HUES6 (cell line): ENCODE results near the gene UQCRC1.

ENCODE experiments used
- H3K27ac ChIP-seq: 2 replicates; pipeline ENCODE4 v1.7.0; 2013; ENCODE audit warnings: low read depth, mild to moderate bottlenecking, low read length, inconsistent platforms
- H3K27me3 ChIP-seq: 2 replicates; pipeline ENCODE4 v1.6.1; 2013; ENCODE audit warnings: low read length; ENCODE audit not compliant: control insufficient read depth, insufficient read depth
- H3K36me3 ChIP-seq: 2 replicates; pipeline ENCODE4 v1.6.1; 2013; ENCODE audit warnings: low read length; ENCODE audit not compliant: control insufficient read depth, insufficient read depth
- H3K4me1 ChIP-seq: 2 replicates; pipeline ENCODE4 v1.6.1; 2013; ENCODE audit warnings: low read length; ENCODE audit not compliant: control insufficient read depth, insufficient read depth
- H3K4me3 ChIP-seq: 2 replicates; pipeline ENCODE4 v1.5.1; 2013; ENCODE audit warnings: low read depth, low read length
- H3K9ac ChIP-seq: one replicate; pipeline ENCODE4 v1.6.1; 2013; ENCODE audit warnings: mild to moderate bottlenecking, low read length
- H3K9me3 ChIP-seq: 2 replicates; pipeline ENCODE4 v1.6.1; 2013; ENCODE audit warnings: low read depth, low read length; ENCODE audit not compliant: control insufficient read depth, insufficient read depth

UQCRC1 gene

GRCh38 chr3:48617559-48617958 is 8.1 kb upstream of the UQCRC1 start:
- Histone ChIP-seq H3K4me1 (no peaks in the 10 kb centered on the region), H3K27ac (no peak overlapping the region), H3K9me3 (peaks cover 24% of the 10 kb centered on the region)

GRCh38 chr3:48614044-48614443 is 4.6 kb upstream of the UQCRC1 start:
- Histone ChIP-seq H3K4me3 (no peak overlapping the region), H3K36me3 (no peaks in the 10 kb centered on the region; the same call in 1 of the 2 replicates), H3K9me3 (peaks cover 24% of the 10 kb centered on the region), H3K4me1 (no peaks in the 10 kb centered on the region), H3K27ac (no peak overlapping the region), H3K9ac (no peak overlapping the region), H3K27me3 (no peaks in the 10 kb centered on the region; the same call in 1 of the 2 replicates)

More at GRCh38 chr3:48617559-48617958, 8.1 kb upstream of the UQCRC1 start:
- no peak overlapping the region for H3K4me3 ChIP-seq
- no peaks in the 10 kb centered on the region for H3K27me3 ChIP-seq
- H3K9ac ChIP-seq = no peak overlapping the region
- H3K36me3 ChIP-seq = peaks cover 14% of the 10 kb centered on the region

GRCh38 chr3:48612309-48612708 is 2.9 kb upstream of the UQCRC1 start:
- no peak overlapping the region for H3K9ac ChIP-seq
- H3K9me3 ChIP-seq = peaks cover 10% of the 10 kb centered on the region
- no peak overlapping the region for H3K4me3 ChIP-seq
- H3K36me3 ChIP-seq = peaks cover 10% of the 10 kb centered on the region
- no peak overlapping the region for H3K27ac ChIP-seq
- H3K4me1 ChIP-seq = 0 out of 2 replicates have a peak, but pooled peaks cover 5% of the 10 kb centered on the region
- no peaks in the 10 kb centered on the region; the same call in 1 of the 2 replicates for H3K27me3 ChIP-seq

DNA sequence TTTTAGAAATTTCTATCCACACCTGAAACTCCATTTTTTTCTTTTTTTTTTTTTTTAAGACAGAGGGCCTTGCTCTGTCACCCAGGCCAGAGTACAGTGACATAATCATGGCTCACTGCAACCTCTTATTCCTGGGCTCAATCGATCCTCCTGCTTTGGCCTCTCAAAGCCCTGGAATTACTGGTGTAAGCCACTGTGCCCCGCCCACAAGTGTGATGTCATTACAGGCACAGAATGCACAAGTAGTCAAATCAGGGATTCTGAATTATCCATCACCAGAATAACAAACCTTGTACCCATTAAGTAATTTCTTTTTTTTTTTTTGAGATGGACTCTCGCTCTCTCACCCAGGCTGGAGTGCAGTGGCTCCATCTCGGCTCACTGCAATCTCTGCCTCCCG is 1.9 kb downstream of the UQCRC1 start:
- Histone ChIP-seq H3K4me1 (0 out of 2 replicates have a peak, but pooled peaks cover 5% of the 10 kb centered on the region), H3K9me3 (no peaks in the 10 kb centered on the region), H3K9ac (no peak overlapping the region), H3K27ac (no peak overlapping the region), H3K27me3 (no peaks in the 10 kb centered on the region; the same call in 1 of the 2 replicates), H3K4me3 (no peak overlapping the region), H3K36me3 (peaks cover 48% of the 10 kb centered on the region)

- H3K4me3 ChIP-seq = no peak overlapping the region
- H3K9me3 ChIP-seq = no peaks in the 10 kb centered on the region
- no peaks in the 10 kb centered on the region for H3K27me3 ChIP-seq
- peaks cover 26% of the 10 kb centered on the region; the same call in 1 of the 2 replicates for H3K4me1 ChIP-seq
- H3K36me3 ChIP-seq = peaks cover 95% of the 10 kb centered on the region
- H3K27ac ChIP-seq = no peak overlapping the region
- no peak overlapping the region for H3K9ac ChIP-seq
Observed at GRCh38 chr3:48601622-48601994, 7.8 kb downstream of the UQCRC1 start.

DNA sequence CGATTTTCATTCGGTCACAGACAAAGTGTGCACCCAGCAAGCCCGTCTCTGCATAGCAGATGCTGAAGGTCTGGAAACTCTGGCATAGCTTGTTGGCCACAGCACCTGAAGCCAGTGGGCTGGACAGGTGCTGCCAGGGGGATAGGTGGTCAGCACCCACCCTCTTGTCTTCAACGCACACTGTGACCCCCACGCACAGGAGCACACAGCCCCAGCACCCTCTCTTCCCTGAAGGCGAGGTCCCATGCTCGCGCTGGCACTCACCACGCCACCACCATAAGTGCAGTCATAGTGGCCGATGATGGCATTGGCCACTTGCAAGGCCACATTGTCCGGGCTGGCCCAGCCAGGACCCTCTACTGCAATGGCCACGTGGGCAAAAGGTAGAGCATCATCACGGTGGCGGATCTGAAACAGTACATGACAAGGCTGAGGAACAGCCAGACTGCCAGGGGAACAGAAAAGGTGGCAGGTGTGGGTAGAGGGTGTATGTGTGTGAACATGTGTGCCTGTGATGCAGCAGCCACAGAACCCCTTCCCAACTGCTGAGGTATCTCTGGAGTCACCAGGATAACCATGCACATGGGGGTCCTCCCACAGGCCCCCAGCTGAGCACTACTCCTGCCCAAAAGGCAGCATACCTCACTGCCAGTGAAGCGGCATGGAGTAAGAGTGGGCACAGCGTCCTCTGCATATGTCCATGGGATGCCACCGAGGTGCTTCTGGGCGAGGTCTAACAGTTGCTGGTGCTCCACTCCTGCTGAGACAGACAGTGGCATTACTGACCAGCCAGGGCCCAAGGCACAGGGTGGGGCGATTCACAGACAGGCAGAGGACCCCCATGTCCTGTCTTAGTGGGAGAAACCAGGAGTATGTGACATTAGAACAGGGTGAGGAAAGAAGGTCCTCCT is 8.5 kb downstream of the UQCRC1 start:
- peaks cover 32% of the 10 kb centered on the region for H3K4me1 ChIP-seq
- H3K27me3 ChIP-seq = no peaks in the 10 kb centered on the region
- no peaks in the 10 kb centered on the region for H3K9me3 ChIP-seq
- H3K9ac ChIP-seq = no peak overlapping the region
- H3K4me3 ChIP-seq = no peak overlapping the region
- H3K36me3 ChIP-seq = peaks cover 92% of the 10 kb centered on the region
- H3K27ac ChIP-seq = no peak overlapping the region

- peaks cover 1% of the 10 kb centered on the region; the same call in 1 of the 2 replicates for H3K27me3 ChIP-seq
- peaks cover 79% of the 10 kb centered on the region for H3K36me3 ChIP-seq
- no peak overlapping the region for H3K4me3 ChIP-seq
- peaks cover 40% of the 10 kb centered on the region for H3K4me1 ChIP-seq
- no peak overlapping the region for H3K9ac ChIP-seq
- no peaks in the 10 kb centered on the region for H3K9me3 ChIP-seq
- no peak overlapping the region for H3K27ac ChIP-seq
Observed at GRCh38 chr3:48599509-48600285, 9.7 kb downstream of the UQCRC1 start.

DNA sequence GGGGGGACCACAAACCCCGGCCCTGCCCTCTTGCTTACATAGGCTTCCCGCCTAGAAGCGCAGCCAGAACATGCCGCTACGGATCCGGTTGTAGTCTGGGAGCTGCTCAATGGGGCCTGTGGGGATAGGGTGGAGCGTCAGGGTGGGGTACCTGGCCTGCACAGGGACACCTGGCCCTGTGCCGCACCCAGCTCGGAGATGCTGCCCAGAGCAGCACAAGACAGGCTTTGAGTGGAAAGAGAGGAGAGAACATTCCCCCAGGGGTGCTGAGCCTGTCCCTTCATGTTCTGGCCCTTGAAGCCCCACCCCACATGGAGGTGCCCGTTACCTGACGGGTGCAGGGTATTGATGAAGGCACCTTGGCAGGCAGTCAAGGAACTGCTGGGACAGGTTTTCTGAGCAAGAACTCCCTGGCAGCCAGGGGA is 10.4 kb downstream of the UQCRC1 start:
- peaks cover 46% of the 10 kb centered on the region for H3K4me1 ChIP-seq
- H3K4me3 ChIP-seq = no peak overlapping the region
- no peaks in the 10 kb centered on the region for H3K9me3 ChIP-seq
- H3K36me3 ChIP-seq = peaks cover 73% of the 10 kb centered on the region
- H3K27ac ChIP-seq = peak overlapping the region; percentile 68; the same call in 1 of the 2 replicates
- H3K27me3 ChIP-seq = peaks cover 7% of the 10 kb centered on the region; the same call in 1 of the 2 replicates
- peak overlapping the region; percentile 29 for H3K9ac ChIP-seq

- Histone ChIP-seq H3K36me3 (peaks cover 68% of the 10 kb centered on the region), H3K9ac (peak overlapping the region; percentile 29), H3K27ac (peak overlapping the region; percentile 68; the same call in 1 of the 2 replicates), H3K4me3 (no peak overlapping the region), H3K9me3 (no peaks in the 10 kb centered on the region), H3K27me3 (peaks cover 7% of the 10 kb centered on the region; the same call in 1 of the 2 replicates), H3K4me1 (peaks cover 48% of the 10 kb centered on the region)
Observed at GRCh38 chr3:48598323-48599076, 10.9 kb downstream of the UQCRC1 start.

DNA sequence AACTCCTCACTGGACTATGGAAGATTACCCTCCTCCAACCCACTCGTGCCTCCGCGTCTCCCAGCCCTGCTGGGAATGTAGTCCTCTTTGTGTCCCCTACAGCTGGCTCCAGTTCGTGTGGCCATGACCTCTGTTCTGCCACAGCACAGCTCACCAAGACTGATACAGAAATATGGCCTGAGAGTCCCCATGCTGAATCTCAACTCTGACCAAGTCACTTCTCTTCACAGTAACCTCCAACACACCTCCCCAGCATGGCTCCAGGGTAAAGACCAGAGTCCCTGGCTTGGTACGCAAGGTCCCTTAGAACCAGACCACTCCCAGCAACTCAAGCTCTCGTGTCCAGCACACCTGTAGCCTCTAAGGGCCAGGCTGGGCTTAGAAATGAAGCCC is 12.0 kb downstream of the UQCRC1 start:
- Histone ChIP-seq H3K4me1 (peaks cover 51% of the 10 kb centered on the region), H3K9me3 (no peaks in the 10 kb centered on the region), H3K4me3 (no peak overlapping the region), H3K27me3 (peaks cover 7% of the 10 kb centered on the region; the same call in 1 of the 2 replicates), H3K27ac (no peak overlapping the region; the same call in 1 of the 2 replicates), H3K36me3 (peaks cover 68% of the 10 kb centered on the region), H3K9ac (peak overlapping the region; percentile 58)
